GM21515 (cell line): Measurements from ENCODE around the gene SSX3.
"Not testable (repeated sequence)": the region's sequence is repeated elsewhere in the genome, so short reads cannot be mapped to it uniquely, and the experiment has no call there.

Source experiments
- ATAC-seq: cut with Tn5 transposase; IDR thresholded peaks from one replicate; pipeline ENCODE4 v1.9.1; 2021; ENCODE audit not compliant: unreplicated experiment

Gene SSX3, protein sequence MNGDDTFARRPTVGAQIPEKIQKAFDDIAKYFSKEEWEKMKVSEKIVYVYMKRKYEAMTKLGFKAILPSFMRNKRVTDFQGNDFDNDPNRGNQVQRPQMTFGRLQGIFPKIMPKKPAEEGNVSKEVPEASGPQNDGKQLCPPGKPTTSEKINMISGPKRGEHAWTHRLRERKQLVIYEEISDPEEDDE

DNA sequence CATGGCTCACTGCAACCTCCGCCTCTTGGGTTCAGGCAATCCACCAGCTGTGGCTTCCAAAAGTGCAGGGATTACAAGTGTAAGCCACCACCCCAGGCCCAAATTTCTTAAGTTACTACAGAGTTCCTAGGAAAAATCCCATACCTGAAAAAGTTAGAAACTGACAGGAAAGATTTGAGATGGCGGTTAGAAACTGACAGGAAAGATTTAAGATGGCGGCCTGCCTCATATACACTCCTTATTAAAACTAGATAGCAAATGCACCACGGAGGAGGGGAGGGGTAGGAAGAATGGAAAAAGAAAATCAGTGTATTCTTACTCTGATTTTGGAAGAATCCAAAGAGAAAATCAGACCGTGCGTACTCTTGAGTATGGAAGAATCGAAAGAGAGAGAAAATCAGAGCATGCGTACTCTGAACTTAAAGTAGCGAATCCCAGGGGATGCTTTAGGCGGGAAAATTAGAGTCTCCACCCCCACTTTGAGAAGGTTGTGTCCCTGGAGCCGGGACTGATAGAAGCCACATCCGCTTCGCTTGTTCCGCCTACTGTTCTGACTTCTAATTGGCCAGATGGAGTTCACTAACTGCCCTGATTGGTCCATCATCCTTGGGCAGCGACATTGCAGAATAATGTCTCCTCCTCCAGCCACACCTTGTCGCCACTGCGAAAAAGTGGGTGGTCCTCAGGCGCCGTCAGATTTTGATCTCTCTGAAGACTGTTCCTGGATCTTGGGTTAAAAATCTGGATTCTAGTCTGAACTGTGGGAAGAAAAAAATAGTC, at the start of gene SSX3:
TSS of gene SSX3 (minus strand) at position 389 of the 780 bp plus-strand sequence. CDS start 1,454 bp downstream, outside the sequence.
- not testable (repeated sequence) for ATAC-seq

DNA sequence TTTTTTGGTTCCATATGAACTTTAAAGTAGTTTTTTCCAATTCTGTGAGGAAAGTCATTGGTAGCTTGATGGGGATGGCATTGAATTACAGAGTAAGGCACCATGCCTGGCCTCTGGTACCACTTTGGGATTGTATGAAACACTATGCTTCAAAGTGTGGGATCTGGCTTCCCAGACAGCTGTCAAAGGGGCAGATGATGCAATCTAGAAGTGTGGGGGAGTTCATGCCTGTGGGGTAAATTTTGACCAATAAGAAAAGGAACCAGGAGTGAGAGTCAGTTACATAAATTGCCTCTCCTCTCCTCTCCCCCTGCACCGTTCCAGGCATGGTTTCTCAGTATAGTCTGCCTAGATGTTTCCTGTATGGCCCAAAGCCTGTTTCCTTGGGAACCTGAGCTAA, 41.3 kb upstream of the SSX3 start:
- not testable (repeated sequence) for ATAC-seq

DNA sequence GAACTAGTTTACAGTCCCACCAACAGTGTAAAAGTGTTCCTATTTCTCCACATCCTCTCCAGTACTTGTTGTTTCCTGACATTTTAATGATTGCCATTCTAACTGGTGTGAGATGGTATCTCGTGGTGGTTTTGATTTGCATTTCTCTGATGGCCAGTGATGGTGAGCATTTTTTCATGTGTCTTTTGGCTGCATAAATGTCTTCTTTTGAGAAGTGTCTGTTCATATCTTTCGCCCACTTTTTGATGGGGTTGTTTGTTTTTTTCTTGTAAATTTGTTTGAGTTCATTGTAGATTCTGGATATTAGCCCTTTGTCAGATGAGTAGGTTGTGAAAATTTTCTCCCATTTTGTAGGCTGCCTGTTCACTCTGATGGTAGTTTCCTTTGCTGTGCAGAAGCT, 40.4 kb upstream of the SSX3 start:
- not testable (repeated sequence) for ATAC-seq

DNA sequence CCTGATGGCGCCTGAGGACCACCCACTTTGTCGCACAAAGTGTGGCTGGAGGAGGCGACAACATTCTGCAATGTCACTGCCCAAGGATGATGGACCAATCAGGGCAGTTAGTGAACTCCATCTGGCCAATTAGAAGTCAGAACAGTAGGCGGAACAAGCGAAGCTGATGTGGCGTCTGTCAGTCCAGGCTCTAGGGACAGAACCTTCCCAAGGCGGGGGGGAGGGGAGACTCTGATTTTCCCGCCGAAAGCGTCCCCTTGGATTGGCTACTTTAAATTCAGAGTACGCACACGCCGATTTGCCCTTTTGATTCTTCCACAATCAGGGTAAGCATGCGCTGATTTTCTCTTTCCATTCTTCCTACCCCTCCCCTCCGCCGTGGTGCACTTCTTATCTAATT, 26.7 kb upstream of the SSX3 start, which contains the start of gene SSX4:
TSS of gene SSX4 (plus strand) at position 301 of the 400 bp plus-strand sequence. CDS start 515 bp downstream, outside the sequence.
- not testable (repeated sequence) for ATAC-seq

DNA sequence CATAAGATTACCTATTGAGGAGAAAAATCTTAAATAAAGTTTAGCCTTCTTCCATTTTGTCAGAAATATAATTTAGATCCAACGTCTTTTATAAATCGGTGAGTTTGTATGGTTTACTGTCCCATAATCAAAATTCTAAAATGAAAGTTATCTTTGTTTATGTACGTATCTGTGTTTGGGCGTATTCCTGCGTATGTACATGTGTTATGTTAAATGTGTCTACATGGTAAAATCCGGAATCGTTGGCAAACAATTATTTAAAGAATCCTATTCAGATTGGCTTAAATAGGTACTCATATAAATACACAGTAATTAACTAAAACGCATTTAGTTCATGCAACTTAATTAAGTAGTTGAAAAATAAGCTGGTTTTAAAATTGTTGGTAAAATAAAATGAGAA, 13.9 kb upstream of the SSX3 start:
- not testable (repeated sequence) for ATAC-seq

DNA sequence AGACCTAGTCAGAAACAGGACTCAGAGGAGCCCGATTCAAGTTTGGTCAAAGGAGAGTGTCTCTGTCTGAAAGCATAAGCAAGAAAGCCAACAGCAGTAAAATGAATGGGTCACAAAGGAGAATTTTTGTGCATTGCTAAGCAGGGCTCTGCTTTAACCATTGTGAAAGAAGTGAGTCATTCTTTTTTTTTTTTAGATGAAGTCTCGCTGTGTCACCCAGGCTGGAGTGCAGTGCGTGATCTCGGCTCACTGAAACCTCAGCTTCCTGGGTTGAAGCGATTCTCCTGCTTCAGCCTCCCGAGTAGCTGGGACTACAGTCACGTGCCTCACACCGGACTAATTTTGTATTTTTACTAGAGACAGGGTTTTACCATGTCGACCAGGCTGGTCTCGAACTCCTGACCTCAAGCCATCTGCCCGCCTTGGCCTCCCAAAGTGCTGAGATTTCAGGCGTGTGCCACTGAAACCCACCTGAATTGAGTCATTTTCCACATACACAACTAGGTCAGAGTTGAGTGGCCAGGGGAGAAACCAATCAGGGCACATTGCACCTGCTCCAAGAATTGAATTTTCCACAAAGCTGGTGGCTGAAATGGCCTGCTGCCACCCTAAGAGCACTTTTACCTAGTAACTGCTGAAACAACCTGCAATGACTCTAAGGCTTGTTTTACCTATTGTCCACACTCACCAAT, 11.4 kb upstream of the SSX3 start:
- not testable (repeated sequence) for ATAC-seq

DNA sequence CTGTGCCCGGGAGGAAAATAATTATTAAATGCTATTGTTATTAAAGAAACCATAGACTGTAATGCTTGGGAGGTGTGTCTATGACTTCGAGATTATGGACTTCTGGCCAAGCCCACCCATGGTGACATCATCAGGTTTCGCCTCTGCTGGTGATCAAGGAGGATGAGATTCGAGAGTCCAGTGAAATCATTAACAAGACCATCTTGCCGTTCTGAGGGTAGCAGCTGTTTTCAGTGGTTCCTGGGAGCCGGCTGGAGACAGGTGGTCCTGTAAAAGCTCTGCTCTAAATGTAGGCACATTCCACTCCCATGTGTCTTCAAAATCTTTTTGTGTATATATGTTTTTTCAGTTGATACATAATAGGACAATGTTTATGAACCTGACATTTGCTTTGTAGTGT, 2.8 kb upstream of the SSX3 start:
- ATAC-seq = not testable (repeated sequence)

DNA sequence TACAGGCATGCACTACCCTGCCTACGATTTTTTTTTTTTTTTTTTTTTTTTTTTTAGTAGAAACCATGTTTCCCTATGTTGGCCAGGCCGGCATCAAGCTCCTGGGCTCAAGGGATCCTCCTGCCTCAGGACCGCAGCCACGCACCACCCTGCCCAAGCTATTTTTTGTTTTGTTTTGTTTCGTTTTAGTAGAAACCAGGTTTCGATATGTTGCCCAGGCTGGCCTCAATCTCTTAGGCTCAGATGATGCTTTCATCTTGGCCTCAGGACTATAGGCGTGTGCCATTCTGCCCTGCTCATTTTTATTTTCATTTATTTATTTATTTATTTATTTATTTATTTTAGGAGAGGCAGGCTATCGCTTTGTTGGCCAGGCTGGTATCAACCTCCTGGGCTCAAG, 1.2 kb upstream of the SSX3 start:
- no peak for ATAC-seq

DNA sequence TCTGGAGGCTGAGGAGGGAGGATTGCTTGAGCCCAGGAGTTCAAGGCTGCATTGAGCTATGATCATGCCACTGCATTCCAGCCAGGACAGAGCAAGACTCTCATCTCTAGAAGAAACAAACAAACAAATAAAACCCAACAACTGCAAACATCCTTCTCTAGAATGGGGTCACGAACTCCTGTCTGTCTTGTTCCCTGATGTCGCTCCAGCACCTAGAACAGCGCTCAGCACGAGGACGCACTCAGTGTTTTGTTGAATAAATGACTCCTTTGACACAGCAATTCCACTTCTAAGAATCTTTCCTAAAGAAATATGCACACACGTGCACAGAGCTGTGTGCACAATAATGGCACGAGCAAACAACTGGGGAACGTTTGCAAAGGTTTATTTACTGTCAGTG, 10.4 kb downstream of the SSX3 start:
- ATAC-seq = not testable (repeated sequence)

DNA sequence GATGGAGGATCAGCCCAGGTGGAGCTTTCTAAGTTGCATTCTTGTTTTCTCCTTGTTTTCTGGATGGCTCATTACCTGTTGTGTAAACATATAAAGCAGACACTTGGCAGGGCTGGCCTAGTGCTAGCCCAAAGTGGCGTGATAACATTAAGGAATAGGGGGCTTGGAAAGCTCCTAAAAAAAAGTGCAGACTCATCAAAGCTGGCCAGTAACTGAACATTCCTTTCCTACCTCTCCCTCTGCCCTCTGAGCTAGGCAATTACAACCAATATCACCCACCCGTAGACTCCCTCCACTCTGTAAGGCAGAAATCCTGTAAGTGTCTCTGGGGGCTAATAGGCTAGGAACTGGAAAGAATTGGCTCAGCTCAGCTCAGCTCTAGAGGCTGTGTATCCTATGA, 42.5 kb downstream of the SSX3 start:
- ATAC-seq = not testable (repeated sequence)

DNA sequence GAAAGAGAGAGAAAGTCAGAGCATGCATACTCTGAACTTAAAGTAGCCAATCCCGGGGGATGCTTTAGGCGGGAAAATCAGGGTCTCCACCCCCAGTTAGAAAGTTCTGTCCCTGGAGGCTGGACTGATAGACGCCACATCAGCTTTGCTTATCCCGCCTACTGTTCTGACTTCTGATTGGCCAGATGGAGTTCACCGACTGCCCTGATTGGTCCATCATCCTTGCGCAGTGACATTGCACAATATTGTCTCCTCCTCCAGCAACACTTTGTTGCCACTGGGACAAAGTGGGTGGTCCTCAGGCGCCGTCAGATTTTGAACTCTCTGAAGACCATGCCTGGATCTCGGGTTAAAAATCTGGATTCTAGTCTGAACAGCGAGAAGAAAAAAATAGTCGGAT, 50.3 kb downstream of the SSX3 start:
- no peak for ATAC-seq
